HL-60 (cell line): Measurements from ENCODE around the gene HNRNPUL1.
"Not testable (repeated sequence)": the region's sequence is repeated elsewhere in the genome, so short reads cannot be mapped to it uniquely, and the experiment has no call there.

Experiments
- DNase-seq, 2 experiments: peaks; one replicate each; pipeline ENCODE4 v3.0.0-alpha.2; 2010 to 2020; ENCODE audit warnings: low read depth in 1 of 2, low spot score in 1 of 2
- H3K27ac ChIP-seq: fragments of 250-450 bp; sonication (Bioruptor Pico); replicated peaks from 2 replicates; pipeline ENCODE4 v1.5.1; 2020; ENCODE audit warnings: mild to moderate bottlenecking, moderate library complexity
- H3K27me3 ChIP-seq: fragments of 250-450 bp; sonication (Bioruptor Pico); 2 replicates; pipeline ENCODE4 v1.5.1; 2021; ENCODE audit warnings: mild to moderate bottlenecking, moderate library complexity; ENCODE audit not compliant: insufficient read depth, poor library complexity, severe bottlenecking
- H3K4me3 ChIP-seq: replicated peaks from 2 replicates; pipeline ENCODE4 v1.5.1; 2011; ENCODE audit warnings: mild to moderate bottlenecking, control low read depth, low read length; ENCODE audit not compliant: insufficient read depth
- CTCF ChIP-seq: IDR thresholded peaks from one replicate; pipeline ENCODE4 v1.5.1; 2011; ENCODE audit warnings: low read length, control low read depth, inconsistent platforms; ENCODE audit not compliant: insufficient read depth
- GABPA ChIP-seq: IDR thresholded peaks from 2 replicates; pipeline ENCODE4 v1.6.1; 2012; ENCODE audit warnings: low read depth
- POLR2AphosphoS5 ChIP-seq: IDR thresholded peaks from 2 replicates; pipeline ENCODE4 v1.6.1; 2012; ENCODE audit warnings: low read depth
- SPI1 ChIP-seq: IDR thresholded peaks from 2 replicates; pipeline ENCODE4 v1.6.1; 2012; ENCODE audit warnings: low read depth, mild to moderate bottlenecking, borderline replicate concordance
- TF ChIP-seq, protein P1 (sequence below): IDR thresholded peaks from 2 replicates; pipeline ENCODE4 v1.6.1; 2012; ENCODE audit warnings: low read depth; ENCODE audit not compliant: insufficient replicate concordance

The HNRNPUL1 gene

GRCh38 chr19:41339936-41340335, 75.8 kb downstream of the HNRNPUL1 start:
- TF ChIP-seq GABPA (no peak), CTCF (no peak), POLR2AphosphoS5 (no peak), SPI1 (no peak)
- TF ChIP-seq, protein P1, sequence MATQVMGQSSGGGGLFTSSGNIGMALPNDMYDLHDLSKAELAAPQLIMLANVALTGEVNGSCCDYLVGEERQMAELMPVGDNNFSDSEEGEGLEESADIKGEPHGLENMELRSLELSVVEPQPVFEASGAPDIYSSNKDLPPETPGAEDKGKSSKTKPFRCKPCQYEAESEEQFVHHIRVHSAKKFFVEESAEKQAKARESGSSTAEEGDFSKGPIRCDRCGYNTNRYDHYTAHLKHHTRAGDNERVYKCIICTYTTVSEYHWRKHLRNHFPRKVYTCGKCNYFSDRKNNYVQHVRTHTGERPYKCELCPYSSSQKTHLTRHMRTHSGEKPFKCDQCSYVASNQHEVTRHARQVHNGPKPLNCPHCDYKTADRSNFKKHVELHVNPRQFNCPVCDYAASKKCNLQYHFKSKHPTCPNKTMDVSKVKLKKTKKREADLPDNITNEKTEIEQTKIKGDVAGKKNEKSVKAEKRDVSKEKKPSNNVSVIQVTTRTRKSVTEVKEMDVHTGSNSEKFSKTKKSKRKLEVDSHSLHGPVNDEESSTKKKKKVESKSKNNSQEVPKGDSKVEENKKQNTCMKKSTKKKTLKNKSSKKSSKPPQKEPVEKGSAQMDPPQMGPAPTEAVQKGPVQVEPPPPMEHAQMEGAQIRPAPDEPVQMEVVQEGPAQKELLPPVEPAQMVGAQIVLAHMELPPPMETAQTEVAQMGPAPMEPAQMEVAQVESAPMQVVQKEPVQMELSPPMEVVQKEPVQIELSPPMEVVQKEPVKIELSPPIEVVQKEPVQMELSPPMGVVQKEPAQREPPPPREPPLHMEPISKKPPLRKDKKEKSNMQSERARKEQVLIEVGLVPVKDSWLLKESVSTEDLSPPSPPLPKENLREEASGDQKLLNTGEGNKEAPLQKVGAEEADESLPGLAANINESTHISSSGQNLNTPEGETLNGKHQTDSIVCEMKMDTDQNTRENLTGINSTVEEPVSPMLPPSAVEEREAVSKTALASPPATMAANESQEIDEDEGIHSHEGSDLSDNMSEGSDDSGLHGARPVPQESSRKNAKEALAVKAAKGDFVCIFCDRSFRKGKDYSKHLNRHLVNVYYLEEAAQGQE, result no peak
- Histone ChIP-seq H3K4me3 (no peak overlapping the region), H3K27ac (no peak overlapping the region), H3K27me3 (no peaks in the 10 kb centered on the region)
- DNase-seq, result no peak

- TF ChIP-seq CTCF (no peak), GABPA (no peak), SPI1 (no peak), POLR2AphosphoS5 (no peak)
- TF ChIP-seq, protein P1, result no peak
- no peak overlapping the region for H3K4me3 ChIP-seq
- H3K27me3 ChIP-seq, result no peaks in the 10 kb centered on the region
- no peak overlapping the region for H3K27ac ChIP-seq
- DNase-seq, result no peak
Measured at GRCh38 chr19:41341669-41342490, 77.7 kb downstream of the HNRNPUL1 start.

DNA sequence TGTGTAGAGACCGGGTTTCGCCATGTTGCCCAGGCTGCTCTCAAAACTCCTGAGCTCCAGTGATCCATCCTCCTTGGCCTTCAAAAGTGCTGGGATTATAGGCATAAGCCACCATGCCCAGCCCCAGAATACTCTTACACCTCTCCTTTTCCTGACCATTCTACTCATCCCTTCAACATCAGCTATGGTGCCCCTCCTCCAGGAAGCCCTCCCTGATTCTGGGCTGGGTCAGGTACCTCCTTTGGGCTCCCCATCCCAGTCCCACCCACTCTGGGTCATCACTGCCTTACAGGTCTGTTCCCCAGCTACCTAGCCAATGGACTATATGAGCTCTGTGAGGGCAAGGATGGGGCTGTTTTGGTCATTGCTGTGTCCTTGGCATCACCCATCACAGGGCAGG, 80.0 kb downstream of the HNRNPUL1 start:
- Histone ChIP-seq H3K27ac (no peak overlapping the region), H3K27me3 (no peaks in the 10 kb centered on the region), H3K4me3 (no peak overlapping the region)
- TF ChIP-seq GABPA (no peak), POLR2AphosphoS5 (no peak), CTCF (no peak), SPI1 (no peak)
- TF ChIP-seq, protein P1, result no peak
- no peak for DNase-seq

DNA sequence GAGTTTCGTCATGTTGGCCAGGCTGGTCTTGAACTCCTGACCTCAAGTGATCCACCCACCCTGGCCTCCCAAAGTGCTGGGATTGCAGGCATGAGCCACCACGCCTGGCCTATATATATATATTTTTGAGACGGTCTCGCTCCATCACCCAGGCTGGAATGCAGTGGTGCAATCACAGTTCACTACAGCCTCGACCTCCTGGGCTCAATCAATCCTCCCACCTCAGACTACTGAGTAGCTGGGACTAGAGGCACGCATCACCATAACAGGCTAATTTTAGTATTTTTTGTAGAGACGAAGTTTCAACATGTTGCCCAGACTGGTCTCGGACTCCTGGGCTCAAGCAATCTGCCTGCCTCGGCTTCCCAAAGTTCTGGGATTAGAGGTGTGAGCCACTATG, 82.7 kb downstream of the HNRNPUL1 start:
- not testable (repeated sequence) for H3K27ac ChIP-seq, H3K4me3 ChIP-seq, H3K27me3 ChIP-seq, DNase-seq
